Uterus (tissue), 4 donors: ENCODE measurements around the gene OR6K2. TPM values are rescaled to one million over a fixed set of nuclear protein-coding genes. Genes with fewer than 3 reads are reported as not detected.

Experiments
- DNase-seq, 2 donors: peaks; one replicate each; pipeline ENCODE4 v3.0.0-alpha.2; 2019 to 2020
- H3K27ac ChIP-seq, 2 donors: fragments of 200-600 bp; sonication (generic); 1 replicate in 1 of 2; 2 replicates in 1 of 2; pipeline ENCODE4 v1.5.1; 2016 to 2018
- H3K27me3 ChIP-seq, 2 donors: fragments of 200-600 bp; sonication (generic); one replicate each; pipeline ENCODE4 v1.5.1; 2018 to 2019; ENCODE audit warnings: control low read depth in 1 of 2
- H3K36me3 ChIP-seq, 2 donors: fragments of 200-600 bp; sonication (generic); one replicate each; pipeline ENCODE4 v1.5.1; 2019; ENCODE audit warnings: control low read depth in 1 of 2
- H3K4me1 ChIP-seq, 2 donors: fragments of 200-600 bp; sonication (generic); one replicate each; pipeline ENCODE4 v1.5.1; 2018 to 2019; ENCODE audit warnings: control low read depth in 1 of 2
- H3K4me3 ChIP-seq, 2 donors: fragments of 200-600 bp; sonication (generic); 1 replicate in 1 of 2; 2 replicates in 1 of 2; pipeline ENCODE4 v1.5.1; 2018 to 2019; ENCODE audit warnings: mild to moderate bottlenecking in 1 of 2
- H3K9me3 ChIP-seq, 2 donors: fragments of 200-600 bp; sonication (generic); one replicate each; pipeline ENCODE4 v1.5.1; 2019; ENCODE audit warnings: control low read depth in 1 of 2
- CTCF ChIP-seq, 4 experiments: fragments of 200-600 bp in 2 of 4; fragments of 450-650 bp in 2 of 4; sonication (generic) in 2 of 4; IDR thresholded peaks; one replicate each; pipeline ENCODE4 v1.5.1; 2016 to 2019; ENCODE audit warnings: antibody characterized with exemption in 4 of 4, mild to moderate bottlenecking in 2 of 4, moderate library complexity in 1 of 4
- POLR2A ChIP-seq, 2 donors: fragments of 450-650 bp; IDR thresholded peaks; one replicate each; pipeline ENCODE4 v1.6.1; 2016; ENCODE audit warnings: antibody characterized with exemption in 2 of 2, mild to moderate bottlenecking in 1 of 2, moderate library complexity in 1 of 2
- intact Hi-C: fragments of 100-400 bp; cut with DNase I; formaldehyde crosslinking; loops from one replicate; pipeline ENCODE4 v1.15.1; 2023; ENCODE audit warnings: low total_unique reads
- total RNA-seq, 4 donors: library from RNA; depleted of rRNA in 3 of 4; stranded (reverse); fragments of >200 nt in 3 of 4; gene quantifications; one replicate each; pipeline versions ENCODE4 v1.1.0 to v1.2.4, GENCODE V29; 2014 to 2023
- donor health status: DM: yes; HTN: yes; CAD: no.

Gene OR6K2
- total RNA-seq, 4 donors from 2014 or later = not detected

GRCh38 chr1:158728510-158729225 is 28.2 kb upstream of the OR6K2 start:
- TF ChIP-seq POLR2A (IDR thresholded peaks at IDR 0.05) (no peak), CTCF (IDR thresholded peaks at IDR 0.05) (no peak)
- Histone ChIP-seq H3K36me3 (no peaks in the 10 kb centered on the region), H3K27me3 (no peaks in the 10 kb centered on the region), H3K27ac (no peak overlapping the region), H3K4me3 (no peak overlapping the region), H3K9me3 (no peaks in the 10 kb centered on the region), H3K4me1 (no peaks in the 10 kb centered on the region)
- no peak for DNase-seq
- intact Hi-C loops = no loop called here

DNA sequence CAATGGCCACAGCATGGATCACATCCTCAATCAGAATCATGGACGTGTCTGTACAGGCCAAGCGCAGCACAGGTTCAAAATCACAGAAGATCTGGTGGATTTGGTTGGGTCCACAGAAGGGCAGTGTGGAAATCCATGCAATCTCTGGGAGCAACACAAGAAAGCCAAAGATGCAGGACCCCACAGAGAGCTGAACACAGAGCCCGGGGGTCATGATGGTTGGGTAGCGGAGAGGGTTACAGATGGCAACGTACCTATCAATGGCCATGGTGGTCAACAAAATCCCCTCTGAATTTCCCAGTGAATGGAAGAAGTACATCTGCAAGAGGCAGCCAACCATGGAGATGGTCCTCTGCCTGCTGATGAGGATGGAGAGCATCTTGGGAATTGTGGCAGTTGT is 24.0 kb upstream of the OR6K2 start:
- Histone ChIP-seq H3K27me3 (no peaks in the 10 kb centered on the region), H3K27ac (no peak overlapping the region), H3K4me1 (no peaks in the 10 kb centered on the region), H3K4me3 (no peak overlapping the region), H3K9me3 (no peaks in the 10 kb centered on the region), H3K36me3 (no peaks in the 10 kb centered on the region)
- DNase-seq = no peak
- TF ChIP-seq POLR2A (IDR thresholded peaks at IDR 0.05) (no peak), CTCF (IDR thresholded peaks at IDR 0.05) (no peak)
- intact Hi-C loops = no loop called here

GRCh38 chr1:158720620-158721019 is 20.2 kb upstream of the OR6K2 start, which contains the start of gene OR6K3:
Gene OR6K3, minus strand, starts transcription at chr1:158720720. Its CDS starts 2,605 bp downstream, at chr1:158718115.
- DNase-seq = no peak
- H3K27me3 ChIP-seq = no peaks in the 10 kb centered on the region
- no peak within 1 kb of the TSS for H3K27ac ChIP-seq
- no peaks in the 10 kb centered on the region for H3K4me1 ChIP-seq
- H3K36me3 ChIP-seq = no peaks in the 10 kb centered on the region
- H3K4me3 ChIP-seq = no peak within 1 kb of the TSS
- no peak for TF ChIP-seq POLR2A (IDR thresholded peaks at IDR 0.05)
- TF ChIP-seq CTCF (IDR thresholded peaks at IDR 0.05) = no peak
- no peaks in the 10 kb centered on the region for H3K9me3 ChIP-seq
- intact Hi-C loops = no loop called here

- intact Hi-C loops = no loop called here
- no peaks in the 10 kb centered on the region for H3K4me1 ChIP-seq
- no peak for DNase-seq
- no peak overlapping the region for H3K4me3 ChIP-seq
- H3K9me3 ChIP-seq = no peaks in the 10 kb centered on the region
- TF ChIP-seq CTCF (IDR thresholded peaks at IDR 0.05) = no peak
- no peak for TF ChIP-seq POLR2A (IDR thresholded peaks at IDR 0.05)
- H3K27ac ChIP-seq = no peak overlapping the region
- no peaks in the 10 kb centered on the region for H3K27me3 ChIP-seq
- H3K36me3 ChIP-seq = no peaks in the 10 kb centered on the region
Measured at GRCh38 chr1:158719664-158720063, 19.2 kb upstream of the OR6K2 start.

DNA sequence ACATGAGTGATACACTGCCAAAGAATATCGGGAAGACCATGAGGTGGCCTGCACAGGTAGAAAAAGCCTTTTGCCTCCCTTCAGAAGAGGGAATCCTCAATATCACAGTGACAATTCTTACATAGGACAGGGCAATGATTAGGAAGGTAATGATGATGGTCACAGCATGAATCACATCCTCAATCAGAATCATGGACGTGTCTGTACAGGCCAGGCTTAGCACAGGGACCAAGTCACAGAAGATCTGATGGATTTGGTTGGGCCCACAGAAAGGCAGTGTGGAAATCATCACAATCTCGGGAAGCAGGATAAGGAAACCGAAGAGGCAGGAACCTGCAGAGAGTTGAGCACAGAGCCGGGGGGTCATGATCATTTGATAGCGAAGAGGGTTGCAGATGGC is 16.9 kb upstream of the OR6K2 start:
- DNase-seq = no peak
- H3K27me3 ChIP-seq = no peaks in the 10 kb centered on the region
- H3K36me3 ChIP-seq = no peaks in the 10 kb centered on the region
- intact Hi-C loops = no loop called here
- no peak overlapping the region for H3K4me3 ChIP-seq
- H3K9me3 ChIP-seq = no peaks in the 10 kb centered on the region
- TF ChIP-seq CTCF (IDR thresholded peaks at IDR 0.05) (no peak), POLR2A (IDR thresholded peaks at IDR 0.05) (no peak)
- H3K27ac ChIP-seq = no peak overlapping the region
- no peaks in the 10 kb centered on the region for H3K4me1 ChIP-seq
